HG02678 (cell line): Measurements from ENCODE around the gene DPY19L3.
"Not testable (repeated sequence)": the region's sequence is repeated elsewhere in the genome, so short reads cannot be mapped to it uniquely, and the experiment has no call there.

Experiments
- ATAC-seq: cut with Tn5 transposase; IDR thresholded peaks from one replicate; pipeline ENCODE4 v1.9.1; 2021; ENCODE audit warnings: mild to moderate bottlenecking, moderate library complexity; ENCODE audit not compliant: unreplicated experiment

Gene DPY19L3

GRCh38 chr19:32388393-32388855 is 17.1 kb upstream of the DPY19L3 start:
- ATAC-seq: no peak

- no peak for ATAC-seq
Measured at GRCh38 chr19:32392901-32393300, 12.7 kb upstream of the DPY19L3 start.

DNA sequence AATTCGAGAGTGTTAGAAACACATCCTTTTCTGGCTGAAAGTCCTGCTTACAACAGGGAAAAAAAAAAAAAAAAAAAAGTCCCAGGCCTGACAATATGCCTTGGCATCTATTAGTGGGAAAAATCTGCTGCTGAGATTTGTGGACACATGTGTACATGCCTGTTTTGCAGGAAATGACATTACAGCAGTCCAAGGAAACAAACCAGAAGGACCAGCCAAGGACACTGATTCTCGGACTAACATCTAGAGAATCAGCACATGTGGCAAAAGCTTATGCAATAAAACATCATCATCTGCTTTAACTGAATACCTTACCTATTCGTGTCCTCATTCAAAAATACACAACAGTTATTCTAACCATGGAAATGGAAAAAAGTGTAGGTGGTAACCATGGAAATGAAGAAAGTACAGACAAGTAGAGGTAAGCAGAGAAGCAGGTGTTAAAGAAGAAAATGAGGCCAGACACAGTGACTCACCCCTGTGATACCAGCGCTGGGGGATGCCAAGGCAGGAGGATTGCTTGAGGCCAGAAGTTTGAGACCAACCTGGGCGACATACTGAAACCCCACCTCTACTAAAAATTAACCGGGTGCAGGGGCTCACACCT is 9.4 kb upstream of the DPY19L3 start:
- ATAC-seq: no peak

GRCh38 chr19:32397671-32398101 is 7.9 kb upstream of the DPY19L3 start:
- no peak for ATAC-seq

DNA sequence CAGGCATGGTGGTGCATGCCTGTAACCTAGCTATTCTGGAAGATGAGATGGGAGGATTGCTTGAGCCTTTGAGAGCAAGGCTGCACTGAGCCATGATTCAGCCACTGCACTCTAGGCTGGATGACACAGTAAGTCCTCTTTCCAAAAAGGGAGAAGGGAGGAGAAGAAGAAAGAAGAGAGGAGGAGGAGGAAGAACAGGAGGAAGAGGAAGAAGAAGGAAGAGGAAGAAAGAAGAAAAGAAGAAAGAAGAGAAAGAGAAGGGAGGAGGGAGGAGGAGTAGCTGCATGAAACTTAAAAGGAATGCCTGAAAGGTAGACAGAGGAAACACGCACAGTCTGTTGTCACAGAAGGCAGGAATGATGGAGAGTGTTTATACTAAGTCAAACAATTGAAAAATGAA is 3.6 kb upstream of the DPY19L3 start:
- no peak for ATAC-seq

- no peak for ATAC-seq
Measured at GRCh38 chr19:32403291-32403995, 2.1 kb upstream of the DPY19L3 start.

DNA sequence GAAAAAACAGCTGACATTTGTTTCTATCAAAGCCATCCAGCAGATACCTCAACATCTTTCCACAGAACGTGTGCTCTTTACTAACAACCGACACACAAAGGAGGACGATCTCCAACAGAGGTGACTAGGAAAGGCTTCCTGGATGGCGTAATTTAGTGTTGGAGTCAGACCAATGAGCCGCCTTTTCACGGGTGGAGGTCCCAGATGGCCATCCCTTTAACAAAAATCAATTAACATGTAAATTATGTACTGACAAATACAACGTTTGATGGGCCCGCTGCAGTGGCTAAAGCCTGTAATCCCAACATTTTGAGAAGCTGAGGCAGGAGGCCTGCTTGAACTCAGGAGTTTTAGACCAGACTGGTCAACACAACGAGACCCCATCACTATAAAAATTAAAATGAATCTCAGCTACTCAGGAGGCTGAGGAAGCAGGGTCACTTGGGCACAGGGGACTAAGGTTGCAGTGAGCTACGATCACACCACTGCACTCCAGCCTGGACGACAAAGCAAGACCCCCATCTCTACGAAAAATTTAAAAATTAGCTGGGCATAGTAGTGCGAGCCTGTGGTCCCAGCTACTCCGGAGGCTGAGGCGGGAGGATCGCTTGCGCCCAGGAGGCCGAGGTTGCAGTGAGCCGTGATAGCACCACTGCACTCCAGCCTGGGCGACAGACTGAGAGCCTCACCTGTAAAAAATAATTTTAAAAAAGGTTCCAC is 1.2 kb upstream of the DPY19L3 start:
- no peak for ATAC-seq

DNA sequence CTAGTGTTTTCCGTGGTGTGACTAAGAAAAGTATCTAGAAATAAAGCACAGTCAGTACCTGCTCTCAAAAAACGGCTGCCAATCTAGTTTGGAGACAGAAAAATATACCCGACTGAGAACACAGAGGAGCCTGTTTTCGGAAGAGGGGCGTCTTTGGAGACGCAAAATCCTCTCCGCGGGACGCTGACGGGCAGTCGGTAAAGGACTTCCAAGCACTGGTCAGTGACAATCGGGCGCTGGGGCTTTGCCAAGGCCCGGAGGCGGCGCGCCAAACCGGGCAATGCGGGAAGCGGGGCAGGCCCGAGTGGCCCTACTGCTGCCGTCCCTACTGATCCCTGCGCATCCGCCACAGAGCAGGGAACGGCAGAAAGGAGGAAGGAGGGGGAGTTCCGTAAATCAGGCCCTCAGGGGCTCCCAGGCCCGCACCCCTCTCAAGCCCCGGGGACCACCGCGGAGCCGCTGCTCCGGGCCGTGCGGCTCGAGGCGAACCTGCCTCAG is 588 bp upstream of the DPY19L3 start:
- ATAC-seq: peak; percentile 3

DNA sequence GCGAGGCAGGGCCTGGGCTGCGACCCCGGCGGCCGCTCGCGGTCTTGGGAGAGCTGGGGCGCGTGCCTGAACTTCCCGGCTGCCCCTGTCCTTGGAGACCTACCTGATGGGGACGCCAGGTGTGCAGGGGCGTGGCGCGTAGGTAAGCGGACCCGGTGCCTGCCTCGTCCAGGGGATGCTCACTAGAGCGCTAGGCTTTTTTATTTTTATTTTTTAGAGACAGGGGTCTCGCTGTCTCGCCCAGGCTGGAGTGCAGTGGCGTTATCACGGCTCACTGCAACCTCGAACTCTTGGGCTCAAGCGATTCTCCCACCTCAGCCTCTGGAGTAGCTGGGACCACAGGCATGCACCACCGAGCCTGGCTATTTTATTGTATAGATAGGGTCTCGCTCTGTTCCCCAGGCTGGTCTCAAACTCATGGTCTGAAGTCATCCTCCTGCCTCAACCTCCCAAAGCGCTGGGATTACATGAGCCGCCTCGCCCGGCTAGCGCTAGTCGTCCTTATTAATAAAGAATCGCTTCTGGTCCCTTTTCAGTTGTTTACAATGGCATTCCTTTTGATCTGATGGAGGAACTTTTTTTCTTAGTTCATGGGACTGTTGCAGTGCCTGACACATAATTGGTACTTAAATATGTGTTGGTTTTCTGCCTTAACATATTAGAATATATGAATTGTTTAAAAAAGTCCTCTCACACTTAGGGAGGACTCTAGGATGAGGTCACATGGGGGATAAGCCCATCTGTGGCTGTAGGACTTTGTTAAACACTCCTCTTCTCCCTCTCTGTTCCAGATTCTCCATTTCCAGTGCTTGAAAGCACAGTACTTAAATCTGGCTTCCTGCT is 812 bp downstream of the DPY19L3 start:
- no peak for ATAC-seq

DNA sequence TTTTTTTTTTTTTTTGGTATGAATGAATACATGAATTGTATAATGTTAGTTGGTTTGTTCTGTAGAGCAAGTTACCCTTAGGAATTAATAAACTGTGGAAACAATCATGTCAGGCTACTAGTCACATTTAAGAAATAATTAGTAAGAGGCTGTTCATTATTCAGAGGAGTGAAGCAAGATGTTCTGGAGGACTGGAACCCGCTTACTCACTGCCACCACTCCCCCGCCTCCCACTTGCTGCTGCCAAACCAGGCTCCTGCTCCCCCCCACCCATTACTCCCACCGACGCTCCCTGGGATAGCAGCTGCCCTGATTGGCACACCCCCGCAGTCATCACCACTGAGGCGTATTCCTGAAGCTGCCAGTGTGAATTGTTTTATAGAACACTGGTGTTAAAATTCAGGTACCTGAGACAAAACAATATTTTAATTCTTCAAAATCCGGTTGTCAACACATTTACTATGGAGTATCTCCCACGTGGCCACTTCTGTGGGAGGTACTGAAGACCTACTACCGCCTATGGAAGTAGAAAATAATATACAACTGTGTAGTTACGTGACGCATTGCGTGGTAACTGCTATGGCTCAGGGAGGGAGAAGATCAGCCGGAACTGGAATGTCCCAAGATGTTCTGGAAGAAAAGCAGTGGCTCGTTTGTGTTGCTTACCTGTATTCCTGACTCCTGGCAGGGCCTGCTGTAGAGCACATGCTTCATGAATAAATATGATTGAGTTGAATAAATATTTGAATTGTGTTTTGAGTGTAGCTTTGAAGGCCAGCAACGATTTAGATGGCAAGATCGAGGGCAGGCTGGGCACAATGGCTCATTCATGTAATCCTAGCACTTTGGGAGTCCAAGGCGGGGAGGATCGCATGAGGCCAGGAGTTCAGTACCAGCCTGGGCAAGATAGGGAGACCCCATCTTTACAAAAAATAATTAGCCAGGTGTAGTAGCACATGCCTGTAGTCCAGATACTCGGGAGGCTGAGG is 1.7 kb downstream of the DPY19L3 start:
- ATAC-seq: no peak

GRCh38 chr19:32415246-32415645 is 9.7 kb downstream of the DPY19L3 start:
- no peak for ATAC-seq

DNA sequence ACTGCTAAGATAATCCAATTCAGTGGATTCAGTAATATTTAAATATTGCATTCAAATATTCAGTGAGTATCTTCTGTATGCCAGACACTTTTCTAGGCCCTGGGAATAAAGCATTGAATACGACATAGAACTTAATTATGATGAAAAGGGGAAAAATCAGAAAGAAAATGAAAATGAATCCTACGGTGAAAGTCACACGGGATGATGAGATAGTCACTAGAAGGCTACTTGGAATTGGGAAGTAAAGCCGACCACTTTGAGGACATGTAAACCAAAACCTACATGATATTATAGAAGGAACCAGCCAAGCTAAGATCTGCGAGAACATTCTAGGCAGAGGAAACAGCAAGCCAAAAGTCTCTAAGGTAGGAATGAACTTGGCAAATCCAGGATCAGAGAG is 10.1 kb downstream of the DPY19L3 start:
- ATAC-seq: no peak

DNA sequence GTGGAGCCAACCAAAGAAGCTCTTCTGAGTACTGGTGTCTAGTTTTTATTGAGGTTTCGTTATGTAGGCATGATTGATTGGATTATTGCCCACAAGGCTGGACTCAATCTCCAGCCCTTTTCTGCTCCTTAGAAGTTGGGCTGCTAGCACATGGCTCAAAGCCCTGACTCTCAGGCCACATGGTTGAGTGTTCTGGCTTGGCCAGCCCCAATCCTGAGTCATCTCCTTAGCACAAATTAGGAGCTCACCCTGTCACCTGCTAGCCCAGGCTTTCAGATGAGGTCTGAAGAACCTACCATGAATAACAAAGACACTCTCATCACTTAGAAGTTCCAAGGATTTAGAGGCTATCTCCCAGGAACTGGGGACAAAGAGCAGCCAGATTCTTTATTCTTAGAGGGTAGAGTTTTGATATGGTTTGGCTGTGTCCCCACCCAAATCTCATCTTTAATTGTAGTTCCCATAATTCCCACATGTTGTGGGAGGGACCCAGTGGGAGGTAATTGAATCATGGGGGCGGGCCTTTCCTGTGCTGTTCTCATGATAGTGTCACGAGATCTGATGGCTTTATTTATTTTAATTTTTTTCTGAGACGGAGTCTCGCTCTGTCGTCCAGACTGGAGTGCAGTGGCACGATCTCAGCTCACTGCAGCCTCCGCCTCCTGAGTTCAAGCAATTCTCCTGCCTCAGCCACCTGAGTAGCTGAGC is 11.3 kb downstream of the DPY19L3 start:
- no peak for ATAC-seq

- ATAC-seq: no peak
Measured at GRCh38 chr19:32418155-32418554, 12.6 kb downstream of the DPY19L3 start.

GRCh38 chr19:32421589-32422361 is 16.2 kb downstream of the DPY19L3 start:
- no peak for ATAC-seq

DNA sequence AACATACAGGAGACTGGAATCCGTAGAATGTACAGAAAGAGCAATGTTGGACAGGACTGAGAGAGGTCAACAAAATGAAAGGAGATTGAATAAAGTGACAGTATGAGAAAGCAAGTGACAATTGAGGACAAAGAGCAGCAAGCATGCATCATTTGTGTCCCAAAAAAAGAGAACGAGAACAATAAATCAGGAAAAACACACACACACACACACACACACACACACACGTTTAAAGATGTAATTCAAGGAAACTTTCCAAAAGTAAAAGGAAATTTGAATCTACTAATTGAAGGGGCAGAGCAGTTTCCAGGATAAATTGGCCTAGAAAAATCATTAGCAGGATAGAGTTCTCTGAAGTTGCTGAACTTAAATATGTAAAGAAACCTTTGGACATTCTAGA is 16.9 kb downstream of the DPY19L3 start:
- no peak for ATAC-seq

DNA sequence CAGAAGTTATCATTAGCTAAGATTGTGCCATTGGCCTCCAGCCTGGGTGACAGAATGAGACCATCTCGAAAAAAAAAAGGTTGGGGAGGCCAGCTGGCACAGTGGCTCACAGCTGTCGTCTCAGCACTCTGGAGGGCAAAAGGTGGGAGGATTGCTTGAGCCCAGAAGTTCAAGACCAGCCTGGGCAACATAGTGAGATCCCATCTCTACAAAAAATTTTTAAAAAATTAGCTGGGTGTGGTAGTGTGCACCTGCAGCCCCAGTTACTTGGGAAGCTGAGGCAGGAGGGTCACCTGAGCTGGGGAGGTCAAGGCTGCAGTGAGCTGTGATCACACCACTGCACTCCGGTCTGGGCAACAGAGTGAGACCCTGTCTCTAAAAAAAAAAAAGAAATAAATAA is 18.4 kb downstream of the DPY19L3 start:
- not testable (repeated sequence) for ATAC-seq

- ATAC-seq: no peak
Measured at GRCh38 chr19:32427536-32427935, 22.0 kb downstream of the DPY19L3 start.
